Upper lobe of left lung (tissue), 4 donors: Measurements from ENCODE around the gene C5orf63.

ENCODE experiments used
- CTCF ChIP-seq, 6 experiments: fragments of 450-650 bp in 4 of 6; fragments of 200-600 bp in 2 of 6; sonication (generic) in 2 of 6; IDR thresholded peaks; one replicate each; pipeline ENCODE4 v1.5.1; 2016 to 2019; ENCODE audit warnings: antibody characterized with exemption in 6 of 6
- EP300 ChIP-seq, 4 donors: sonication (generic); formaldehyde crosslinking; IDR thresholded peaks; one replicate each; pipeline ENCODE4 v1.5.1; 2017; ENCODE audit warnings: antibody characterized with exemption in 4 of 4, control low read depth in 2 of 4
- POLR2A ChIP-seq, 4 donors: fragments of 450-650 bp; IDR thresholded peaks; one replicate each; pipeline ENCODE4 v1.5.1; 2016 to 2017; ENCODE audit warnings: antibody characterized with exemption in 4 of 4, mild to moderate bottlenecking in 2 of 4
- POLR2AphosphoS5 ChIP-seq, 2 donors: sonication (generic); formaldehyde crosslinking; IDR thresholded peaks; one replicate each; pipeline ENCODE4 v1.5.1; 2017; ENCODE audit warnings: antibody characterized with exemption in 2 of 2

DNA sequence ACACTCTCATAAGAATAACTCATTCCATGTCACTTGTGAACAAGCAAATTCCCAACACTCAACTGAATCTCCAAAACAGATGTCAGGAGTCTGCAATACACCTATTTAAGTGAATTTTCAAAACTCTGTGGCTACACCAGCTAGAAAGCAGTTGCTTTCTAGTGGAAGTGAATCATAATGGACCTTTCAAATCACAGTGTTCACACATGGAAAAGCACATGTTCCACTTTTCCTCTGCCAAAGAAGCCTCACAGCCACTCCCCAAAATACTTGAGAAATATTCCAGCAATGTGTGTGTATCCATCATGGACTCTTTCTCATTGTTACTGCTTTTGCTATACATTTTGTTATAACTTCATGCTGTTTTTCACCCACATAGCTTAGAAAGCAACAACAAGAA lies 60.4 kb downstream of the C5orf63 start:
- TF ChIP-seq CTCF (IDR thresholded peaks at IDR 0.05): no peak
- no peak for TF ChIP-seq POLR2A (IDR thresholded peaks at IDR 0.05)
- no peak for TF ChIP-seq POLR2AphosphoS5 (IDR thresholded peaks at IDR 0.05)
- no peak for TF ChIP-seq EP300 (IDR thresholded peaks at IDR 0.05)
